ENCODE measurements around the gene SAFB2. TPM values are rescaled to one million over a fixed set of nuclear protein-coding genes. Genes with fewer than 3 reads are reported as not detected.

Gene SAFB2
- total RNA-seq, 1 experiment from 2014 or later, result 86.9 TPM

GRCh38 chr19:5600797-5601196, 21.8 kb downstream of the SAFB2 start:
- no peaks in the 10 kb centered on the region for H3K4me1 ChIP-seq (ENCODE audit: control insufficient read depth in 1 of 2, insufficient read depth in 2 of 2, low read length in 2 of 2)
- RAD21 ChIA-PET (ENCODE audit: low non-redundant PET in 1 of 2, low total read pairs in 2 of 2, uncharacterized antibody in 2 of 2, unreplicated experiment in 2 of 2), result no interaction called here
- CTCF ChIA-PET, result no interaction called here
- H3K36me3 ChIP-seq (ENCODE audit: control insufficient read depth in 1 of 2, insufficient read depth in 2 of 2, low read length in 2 of 2), result peaks cover 76 to 79% of the 10 kb centered on the region in 2 experiments
- POLR2A ChIA-PET, result no interaction called here
- H3K9me2 ChIP-seq (ENCODE audit: insufficient read depth), result no peaks in the 10 kb centered on the region
- TF ChIP-seq SRF (IDR thresholded peaks at IDR 0.05; ENCODE audit: low read depth), result no peak
- TF ChIP-seq ZBTB33 (IDR thresholded peaks at IDR 0.05; ENCODE audit: extremely low read depth, insufficient replicate concordance, low read length), result no peak
- TF ChIP-seq EGR1 (IDR thresholded peaks at IDR 0.05; ENCODE audit: low read depth), result no peak
- DNase-seq (ENCODE audit: low read depth, low spot score), result no peak
- peaks cover 4% of the 10 kb centered on the region; the same call in 1 of the 2 replicates for H4K20me1 ChIP-seq (ENCODE audit: insufficient read depth)
- H3K9me3 ChIP-seq (ENCODE audit: control insufficient read depth in 1 of 2, insufficient read depth in 1 of 2, low read depth in 1 of 2, low read length in 2 of 2), result no peaks in the 10 kb centered on the region
- H3K27me3 ChIP-seq (ENCODE audit: insufficient read depth, low read length), result no peaks in the 10 kb centered on the region
- ATAC-seq, result no peak
- no peak overlapping the region for H3K4me2 ChIP-seq (ENCODE audit: low read length)
- no peak overlapping the region for H3K27ac ChIP-seq (ENCODE audit: low read depth, low read length)
- no TSS peak for BruUV-seq (replicated peaks)
- peaks cover 69% of the 10 kb centered on the region for H3K79me2 ChIP-seq (ENCODE audit: insufficient read depth, low read length)
- intact Hi-C loops (cut with micrococcal nuclease), result no loop called here
- H2AFZ ChIP-seq (ENCODE audit: low read depth, low read length, poor library complexity, severe bottlenecking), result no peak overlapping the region
- H3K4me3 ChIP-seq (replicated peaks in 1 of 2; ENCODE audit: low read depth in 1 of 2, low read length in 2 of 2), result no peak overlapping the region
- no peak overlapping the region for H3K9ac ChIP-seq (ENCODE audit: low read length)

GRCh38 chr19:5595745-5596144, 26.8 kb downstream of the SAFB2 start:
- intact Hi-C loops (cut with micrococcal nuclease), result no loop called here
- no peaks in the 10 kb centered on the region for H3K9me2 ChIP-seq (ENCODE audit: insufficient read depth)
- no peak overlapping the region for H3K4me3 ChIP-seq (replicated peaks in 1 of 2; ENCODE audit: low read depth in 1 of 2, low read length in 2 of 2)
- H3K79me2 ChIP-seq (ENCODE audit: insufficient read depth, low read length), result peaks cover 46% of the 10 kb centered on the region; the same call in 1 of the 2 replicates
- H3K27me3 ChIP-seq (ENCODE audit: insufficient read depth, low read length), result no peaks in the 10 kb centered on the region
- no peak overlapping the region for H3K9ac ChIP-seq (ENCODE audit: low read length)
- H3K4me1 ChIP-seq (ENCODE audit: control insufficient read depth in 1 of 2, insufficient read depth in 2 of 2, low read length in 2 of 2), result no peaks in the 10 kb centered on the region
- H3K27ac ChIP-seq (ENCODE audit: low read depth, low read length), result no peak overlapping the region
- no TSS peak for BruUV-seq (replicated peaks)
- no peak overlapping the region for H2AFZ ChIP-seq (ENCODE audit: low read depth, low read length, poor library complexity, severe bottlenecking)
- no peak overlapping the region for H3K4me2 ChIP-seq (ENCODE audit: low read length)
- DNase-seq (ENCODE audit: low read depth, low spot score) (no peak), ATAC-seq (no peak)
- no peaks in the 10 kb centered on the region for H4K20me1 ChIP-seq (ENCODE audit: insufficient read depth)
- ChIA-PET POLR2A (no interaction called here), RAD21 (ENCODE audit: low non-redundant PET in 1 of 2, low total read pairs in 2 of 2, uncharacterized antibody in 2 of 2, unreplicated experiment in 2 of 2) (no interaction called here), CTCF (no interaction called here)
- H3K36me3 ChIP-seq (ENCODE audit: control insufficient read depth in 1 of 2, insufficient read depth in 2 of 2, low read length in 2 of 2), result peaks cover 77 to 78% of the 10 kb centered on the region in 2 experiments; a peak in 3 of 4 replicates
- TF ChIP-seq TCF7L2 (IDR thresholded peaks at IDR 0.05; ENCODE audit: borderline replicate concordance, extremely low read depth, insufficient read depth, insufficient read length) (no peak), SRF (IDR thresholded peaks at IDR 0.05; ENCODE audit: low read depth) (no peak), CBX3 (IDR thresholded peaks at IDR 0.05; ENCODE audit: low read depth) (no peak), POLR2AphosphoS5 (IDR thresholded peaks at IDR 0.05; ENCODE audit: low read depth, low read length) (no peak), CTCF (IDR thresholded peaks at IDR 0.05 in 2 of 3, conservative IDR thresholded peaks at IDR 0.05 in 1 of 3; ENCODE audit: borderline replicate concordance in 1 of 3, insufficient read depth in 1 of 3, low read depth in 2 of 3, low read length in 2 of 3) (no peak), ZBTB33 (IDR thresholded peaks at IDR 0.05; ENCODE audit: extremely low read depth, insufficient replicate concordance, low read length) (no peak), RAD21 (IDR thresholded peaks at IDR 0.05; ENCODE audit: low read depth) (no peak), ZNF274 (IDR thresholded peaks at IDR 0.05; ENCODE audit: low read depth, low read length) (no peak), JUND (IDR thresholded peaks at IDR 0.05) (no peak), POLR2A (IDR thresholded peaks at IDR 0.05; ENCODE audit: borderline replicate concordance, extremely low read depth, insufficient read depth, insufficient read length) (no peak), MAX (IDR thresholded peaks at IDR 0.05) (no peak)
- H3K9me3 ChIP-seq (ENCODE audit: control insufficient read depth in 1 of 2, insufficient read depth in 1 of 2, low read depth in 1 of 2, low read length in 2 of 2), result no peaks in the 10 kb centered on the region
